Activated CD4-positive, alpha-beta T cell treated with anti-CD3 and anti-CD28 coated beads, Interleukin-2, amount 10 ng/mL, durations not matched to agents 7 days and 5 days (primary cell): ENCODE measurements around the gene SPINK5. TPM values are rescaled to one million over a fixed set of nuclear protein-coding genes. Genes with fewer than 3 reads are reported as not detected.

Experiments used
- CTCF ChIA-PET: fragments of 350-600 bp; sonication (Branson Sonifier 250); formaldehyde crosslinking; loops from one replicate; lab custom pipeline; 2021; ENCODE audit warnings: antibody characterized with exemption; lab: Charles Lee
- POLR2A ChIA-PET: fragments of 350-600 bp; sonication (Branson Sonifier 250); formaldehyde crosslinking; loops from one replicate; lab custom pipeline; 2021; ENCODE audit warnings: antibody characterized with exemption; lab: Charles Lee
- DNase-seq: peaks from one replicate; pipeline ENCODE4 v3.0.0-alpha.2; 2020
- H3K27ac Mint-ChIP-seq: one replicate; pipeline ENCODE4 v1.8.0; 2021; ENCODE audit warnings: mild to moderate bottlenecking, moderate library complexity, mixed read lengths
- H3K27me3 Mint-ChIP-seq: one replicate; pipeline ENCODE4 v1.8.0; 2021; ENCODE audit warnings: mixed read lengths
- H3K36me3 Mint-ChIP-seq: one replicate; pipeline ENCODE4 v1.8.0; 2021; ENCODE audit warnings: low read depth, mixed read lengths
- H3K4me1 Mint-ChIP-seq: one replicate; pipeline ENCODE4 v1.8.0; 2021; ENCODE audit warnings: mixed read lengths
- H3K4me3 Mint-ChIP-seq: one replicate; pipeline ENCODE4 v1.8.0; 2021; ENCODE audit warnings: mild to moderate bottlenecking, moderate library complexity, mixed read lengths
- H3K9me3 Mint-ChIP-seq: one replicate; pipeline ENCODE4 v1.8.0; 2021; ENCODE audit warnings: mixed read lengths
- total RNA-seq, 2 experiments: library from RNA; stranded (reverse); gene quantifications; one replicate each; pipeline ENCODE4 v1.2.3, GENCODE V29; 2021

Gene SPINK5
- total RNA-seq, 2 experiments from 2014 or later, result not detected

DNA sequence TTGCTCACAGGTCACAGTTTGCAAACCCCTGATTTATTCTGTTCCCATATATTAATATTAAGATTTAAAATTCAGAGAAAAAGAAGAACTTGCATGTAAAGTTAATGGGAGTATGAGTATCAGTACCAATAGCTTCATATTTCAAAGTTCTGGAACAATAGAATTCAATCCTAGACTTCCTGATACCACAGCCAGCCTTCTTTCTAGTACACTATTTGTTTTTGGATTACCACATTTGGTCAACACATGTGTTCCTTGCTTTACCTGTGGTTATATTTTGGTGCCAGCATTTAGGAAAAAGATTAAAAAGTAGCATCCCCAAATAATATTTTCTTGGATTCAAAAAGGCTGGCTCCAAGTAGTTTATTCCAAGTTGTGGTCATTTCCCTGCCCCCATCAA is 49.5 kb downstream of the SPINK5 start:
- no peaks in the 10 kb centered on the region for H3K27me3 Mint-ChIP-seq
- POLR2A ChIA-PET, result no interaction called here
- CTCF ChIA-PET, result no interaction called here
- H3K9me3 Mint-ChIP-seq, result no peaks in the 10 kb centered on the region
- no peaks in the 10 kb centered on the region for H3K36me3 Mint-ChIP-seq
- H3K4me3 Mint-ChIP-seq, result no peak overlapping the region
- no peak for DNase-seq
- no peak overlapping the region for H3K27ac Mint-ChIP-seq
- H3K4me1 Mint-ChIP-seq, result no peaks in the 10 kb centered on the region

GRCh38 chr5:148120317-148120716 is 56.5 kb downstream of the SPINK5 start:
- Mint-ChIP-seq H3K4me3 (no peak overlapping the region), H3K9me3 (no peaks in the 10 kb centered on the region), H3K36me3 (no peaks in the 10 kb centered on the region), H3K27me3 (no peaks in the 10 kb centered on the region), H3K4me1 (no peaks in the 10 kb centered on the region), H3K27ac (no peak overlapping the region)
- no peak for DNase-seq
- POLR2A ChIA-PET, result no interaction called here
- CTCF ChIA-PET, result no interaction called here

- no peak overlapping the region for H3K4me3 Mint-ChIP-seq
- no peaks in the 10 kb centered on the region for H3K27me3 Mint-ChIP-seq
- no peak overlapping the region for H3K27ac Mint-ChIP-seq
- CTCF ChIA-PET, result no interaction called here
- H3K36me3 Mint-ChIP-seq, result no peaks in the 10 kb centered on the region
- POLR2A ChIA-PET, result no interaction called here
- DNase-seq, result no peak
- no peaks in the 10 kb centered on the region for H3K4me1 Mint-ChIP-seq
- H3K9me3 Mint-ChIP-seq, result no peaks in the 10 kb centered on the region
These were observed 61.9 kb downstream of the SPINK5 start for GRCh38 chr5:148125641-148126040.

GRCh38 chr5:148135091-148136048 is 71.6 kb downstream of the SPINK5 start:
- H3K9me3 Mint-ChIP-seq, result no peaks in the 10 kb centered on the region
- POLR2A ChIA-PET, result no interaction called here
- no peak overlapping the region for H3K4me3 Mint-ChIP-seq
- no peak for DNase-seq
- CTCF ChIA-PET, result no interaction called here
- H3K4me1 Mint-ChIP-seq, result no peaks in the 10 kb centered on the region
- no peaks in the 10 kb centered on the region for H3K27me3 Mint-ChIP-seq
- H3K36me3 Mint-ChIP-seq, result no peaks in the 10 kb centered on the region
- no peak overlapping the region for H3K27ac Mint-ChIP-seq

DNA sequence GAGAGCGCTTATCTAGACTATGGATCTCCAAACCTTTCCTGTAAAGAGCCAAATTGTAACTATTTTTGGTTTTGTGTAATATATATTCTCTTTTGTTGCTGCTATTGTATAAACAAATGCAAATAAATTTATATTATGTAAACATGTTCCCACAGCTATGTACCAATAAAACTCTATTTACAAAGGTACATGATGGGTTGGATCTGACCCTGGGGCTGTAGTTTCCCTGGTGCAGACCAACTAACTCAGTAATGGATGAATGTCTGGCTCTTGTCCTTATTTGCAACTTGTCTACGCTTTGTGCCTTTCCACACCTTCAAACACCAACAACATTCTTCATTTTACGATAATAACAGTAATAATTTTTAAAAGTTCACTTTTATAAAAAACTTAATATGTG is 77.1 kb downstream of the SPINK5 start:
- H3K36me3 Mint-ChIP-seq, result no peaks in the 10 kb centered on the region
- no peak for DNase-seq
- CTCF ChIA-PET, result no interaction called here
- no peak overlapping the region for H3K4me3 Mint-ChIP-seq
- POLR2A ChIA-PET, result no interaction called here
- H3K27ac Mint-ChIP-seq, result no peak overlapping the region
- no peaks in the 10 kb centered on the region for H3K9me3 Mint-ChIP-seq
- H3K27me3 Mint-ChIP-seq, result peaks cover 4% of the 10 kb centered on the region
- H3K4me1 Mint-ChIP-seq, result no peaks in the 10 kb centered on the region

DNA sequence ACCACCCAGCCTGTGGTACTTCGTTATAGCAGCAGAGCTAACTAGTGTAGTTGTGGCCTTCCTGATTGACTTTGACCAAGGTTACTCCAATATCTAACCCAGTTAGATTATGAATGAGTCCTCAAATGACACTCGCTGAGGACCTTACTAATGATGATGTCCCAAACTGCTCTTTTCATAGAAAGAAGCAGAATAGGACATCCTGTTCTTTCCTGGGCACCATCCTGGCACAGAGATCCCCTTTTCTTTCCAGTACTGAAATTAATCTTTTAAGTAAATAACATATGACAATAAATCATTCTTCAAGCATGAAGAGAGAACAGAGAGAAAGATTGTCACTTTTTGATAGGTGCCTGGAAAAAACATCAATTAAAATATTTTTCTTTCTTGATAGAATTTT is 77.9 kb downstream of the SPINK5 start:
- DNase-seq, result no peak
- no peaks in the 10 kb centered on the region for H3K4me1 Mint-ChIP-seq
- CTCF ChIA-PET, result no interaction called here

GRCh38 chr5:148145916-148146315 is 82.1 kb downstream of the SPINK5 start:
- H3K4me3 Mint-ChIP-seq, result no peak overlapping the region
- no peaks in the 10 kb centered on the region for H3K36me3 Mint-ChIP-seq
- no peaks in the 10 kb centered on the region for H3K4me1 Mint-ChIP-seq
- CTCF ChIA-PET, result interaction anchor here (0.6 to 0.9 kb wide), 4 partner anchors 202 to 364 kb away, joined by 3 to 5 read pairs (median 3); partner anchors contain the start of gene JAKMIP2
- no peak overlapping the region for H3K27ac Mint-ChIP-seq
- no peak for DNase-seq
- no peaks in the 10 kb centered on the region for H3K9me3 Mint-ChIP-seq
- peaks cover 6% of the 10 kb centered on the region for H3K27me3 Mint-ChIP-seq
- POLR2A ChIA-PET, result no interaction called here

More for the DNA sequence above, 77.9 kb downstream of the SPINK5 start:
- H3K36me3 Mint-ChIP-seq, result no peaks in the 10 kb centered on the region
- POLR2A ChIA-PET, result no interaction called here
- H3K27me3 Mint-ChIP-seq, result peaks cover 4% of the 10 kb centered on the region
- H3K27ac Mint-ChIP-seq, result no peak overlapping the region
- H3K9me3 Mint-ChIP-seq, result no peaks in the 10 kb centered on the region
- no peak overlapping the region for H3K4me3 Mint-ChIP-seq

DNA sequence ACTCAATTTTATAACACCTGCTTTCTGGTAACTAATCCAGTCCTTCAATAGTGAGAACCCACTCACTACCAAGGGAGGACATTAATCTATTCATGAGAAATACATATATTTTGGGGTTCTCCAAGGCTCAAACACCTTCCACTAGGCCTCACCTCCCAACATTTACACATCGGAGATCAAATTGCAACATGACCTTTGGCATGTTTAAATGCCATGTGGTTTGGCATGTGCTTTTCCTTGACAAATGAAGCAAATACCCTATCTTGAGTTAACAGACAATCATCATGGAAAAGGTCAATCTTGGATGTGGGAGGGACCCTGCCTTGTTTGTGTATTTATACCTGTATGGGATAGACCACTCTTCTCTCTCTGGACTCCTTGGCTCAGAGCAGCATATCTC is 82.7 kb downstream of the SPINK5 start:
- ChIA-PET POLR2A (no interaction called here), CTCF (interaction anchor here (0.6 to 0.9 kb wide), 2 partner anchors 314 to 364 kb away, joined by 3 read pairs; partner anchors contain the start of gene JAKMIP2)
- no peak overlapping the region for H3K27ac Mint-ChIP-seq
- no peaks in the 10 kb centered on the region for H3K36me3 Mint-ChIP-seq
- no peaks in the 10 kb centered on the region for H3K9me3 Mint-ChIP-seq
- H3K4me3 Mint-ChIP-seq, result no peak overlapping the region
- H3K4me1 Mint-ChIP-seq, result no peaks in the 10 kb centered on the region
- no peak for DNase-seq
- H3K27me3 Mint-ChIP-seq, result peaks cover 6% of the 10 kb centered on the region

DNA sequence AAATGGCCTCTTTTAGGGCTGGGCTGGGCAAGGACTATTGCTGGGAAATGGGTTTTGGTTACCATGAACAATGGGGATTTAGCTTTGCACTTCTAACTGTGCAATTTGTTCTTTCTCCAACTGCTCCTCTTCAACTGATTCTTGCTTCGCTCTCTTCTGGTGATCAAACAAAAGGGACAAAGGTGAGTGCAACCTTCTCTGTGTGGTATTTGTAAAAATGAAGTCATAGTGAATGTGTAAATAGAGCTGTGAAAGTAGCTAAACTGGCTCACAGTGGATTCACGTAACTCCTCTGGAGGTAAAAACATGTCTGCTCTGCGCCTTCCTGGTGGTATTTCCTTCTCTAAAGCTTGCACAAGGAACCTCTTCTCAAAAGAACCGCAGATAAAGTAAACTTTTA is 83.6 kb downstream of the SPINK5 start:
- Mint-ChIP-seq H3K36me3 (no peaks in the 10 kb centered on the region), H3K4me1 (no peaks in the 10 kb centered on the region), H3K9me3 (no peaks in the 10 kb centered on the region), H3K27ac (no peak overlapping the region), H3K27me3 (peaks cover 6% of the 10 kb centered on the region), H3K4me3 (no peak overlapping the region)
- ChIA-PET POLR2A (no interaction called here), CTCF (no interaction called here)
- DNase-seq, result no peak

DNA sequence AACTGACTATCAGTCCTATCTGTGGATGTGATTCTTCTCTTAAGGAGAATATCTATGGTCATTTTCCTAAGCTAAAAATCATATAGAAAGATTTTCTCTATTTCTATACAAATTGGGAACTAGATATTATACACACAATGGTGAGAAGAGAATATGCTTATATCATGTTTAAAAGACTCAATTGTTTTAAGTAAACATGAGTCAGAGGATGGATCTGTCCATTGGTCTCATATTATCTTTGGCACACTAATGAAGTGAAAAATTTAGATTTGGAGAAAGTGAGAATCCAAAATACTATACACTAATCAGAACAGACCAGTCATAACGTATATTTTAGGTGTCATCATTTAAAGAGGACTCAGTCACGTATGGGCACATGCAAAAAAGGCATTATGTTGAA is 88.1 kb downstream of the SPINK5 start:
- peaks cover 2% of the 10 kb centered on the region for H3K27me3 Mint-ChIP-seq
- H3K27ac Mint-ChIP-seq, result no peak overlapping the region
- no peak overlapping the region for H3K4me3 Mint-ChIP-seq
- no peaks in the 10 kb centered on the region for H3K36me3 Mint-ChIP-seq
- POLR2A ChIA-PET, result no interaction called here
- CTCF ChIA-PET, result no interaction called here
- H3K4me1 Mint-ChIP-seq, result no peaks in the 10 kb centered on the region
- H3K9me3 Mint-ChIP-seq, result no peaks in the 10 kb centered on the region
- DNase-seq, result no peak

- Mint-ChIP-seq H3K27me3 (no peaks in the 10 kb centered on the region), H3K4me3 (no peak overlapping the region), H3K27ac (no peak overlapping the region), H3K36me3 (no peaks in the 10 kb centered on the region), H3K4me1 (no peaks in the 10 kb centered on the region), H3K9me3 (no peaks in the 10 kb centered on the region)
- POLR2A ChIA-PET, result no interaction called here
- CTCF ChIA-PET, result no interaction called here
- no peak for DNase-seq
These were observed 89.0 kb downstream of the SPINK5 start for GRCh38 chr5:148152781-148153180.

- ChIA-PET POLR2A (no interaction called here), CTCF (interaction anchor here (1.6 kb wide), 1 partner anchor 19 kb away, joined by 3 read pairs; no protein-coding TSS in a partner anchor)
- H3K27me3 Mint-ChIP-seq, result no peaks in the 10 kb centered on the region
- DNase-seq, result no peak
- no peaks in the 10 kb centered on the region for H3K36me3 Mint-ChIP-seq
- H3K9me3 Mint-ChIP-seq, result no peaks in the 10 kb centered on the region
- no peaks in the 10 kb centered on the region for H3K4me1 Mint-ChIP-seq
- no peak overlapping the region for H3K27ac Mint-ChIP-seq
- no peak overlapping the region for H3K4me3 Mint-ChIP-seq
These were observed 92.8 kb downstream of the SPINK5 start for GRCh38 chr5:148156609-148157008.

DNA sequence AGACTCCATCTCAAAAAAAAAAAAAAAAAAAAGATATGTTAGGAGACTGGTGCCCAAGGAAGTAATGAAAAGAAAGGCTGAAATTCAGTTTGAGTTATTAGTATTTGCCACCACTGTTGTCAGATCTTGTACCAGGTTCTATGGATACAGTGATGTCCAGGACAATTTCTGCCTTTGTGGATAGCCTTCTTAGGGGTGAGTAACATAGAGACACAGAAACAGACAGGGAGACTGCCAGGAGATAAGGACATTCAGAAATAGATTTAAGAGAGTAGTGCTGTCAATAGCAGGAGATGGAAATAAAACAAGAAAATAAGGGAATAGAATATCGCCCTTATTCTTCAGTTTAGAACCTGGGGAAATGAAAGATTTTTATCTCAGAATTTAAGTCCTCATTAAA is 98.3 kb downstream of the SPINK5 start:
- ChIA-PET CTCF (no interaction called here), POLR2A (no interaction called here)
- Mint-ChIP-seq H3K4me1 (no peaks in the 10 kb centered on the region), H3K4me3 (no peak overlapping the region), H3K9me3 (no peaks in the 10 kb centered on the region), H3K27me3 (no peaks in the 10 kb centered on the region), H3K27ac (no peak overlapping the region), H3K36me3 (no peaks in the 10 kb centered on the region)
- no peak for DNase-seq
